SHP77 treated with DMSO at 0.1 percent for 48 hours (cell line): Measurements from ENCODE around the gene ULK1.

Source experiments
- DNase-seq: peaks from one replicate; lab custom pipeline; 2025; lab: John Stamatoyannopoulos, UW

Gene ULK1

DNA sequence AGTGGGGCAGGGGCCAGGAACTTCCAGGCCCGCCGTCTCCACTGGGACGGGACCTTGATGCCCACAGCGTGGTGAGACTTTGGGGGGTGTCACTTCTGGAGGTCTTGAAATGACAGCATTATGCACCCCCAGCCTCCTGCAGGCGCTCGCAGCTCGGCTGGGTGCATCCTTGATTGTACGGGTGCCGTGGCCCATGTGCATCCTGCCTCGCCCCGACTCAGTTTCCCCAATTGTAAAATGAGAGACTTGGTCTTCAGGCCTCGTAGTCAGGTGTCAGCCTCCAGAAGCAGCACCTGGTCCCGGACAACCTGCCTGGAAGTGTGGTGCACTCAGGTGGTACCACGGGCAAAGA is 25.7 kb downstream of the ULK1 start:
- no peak for DNase-seq

DNA sequence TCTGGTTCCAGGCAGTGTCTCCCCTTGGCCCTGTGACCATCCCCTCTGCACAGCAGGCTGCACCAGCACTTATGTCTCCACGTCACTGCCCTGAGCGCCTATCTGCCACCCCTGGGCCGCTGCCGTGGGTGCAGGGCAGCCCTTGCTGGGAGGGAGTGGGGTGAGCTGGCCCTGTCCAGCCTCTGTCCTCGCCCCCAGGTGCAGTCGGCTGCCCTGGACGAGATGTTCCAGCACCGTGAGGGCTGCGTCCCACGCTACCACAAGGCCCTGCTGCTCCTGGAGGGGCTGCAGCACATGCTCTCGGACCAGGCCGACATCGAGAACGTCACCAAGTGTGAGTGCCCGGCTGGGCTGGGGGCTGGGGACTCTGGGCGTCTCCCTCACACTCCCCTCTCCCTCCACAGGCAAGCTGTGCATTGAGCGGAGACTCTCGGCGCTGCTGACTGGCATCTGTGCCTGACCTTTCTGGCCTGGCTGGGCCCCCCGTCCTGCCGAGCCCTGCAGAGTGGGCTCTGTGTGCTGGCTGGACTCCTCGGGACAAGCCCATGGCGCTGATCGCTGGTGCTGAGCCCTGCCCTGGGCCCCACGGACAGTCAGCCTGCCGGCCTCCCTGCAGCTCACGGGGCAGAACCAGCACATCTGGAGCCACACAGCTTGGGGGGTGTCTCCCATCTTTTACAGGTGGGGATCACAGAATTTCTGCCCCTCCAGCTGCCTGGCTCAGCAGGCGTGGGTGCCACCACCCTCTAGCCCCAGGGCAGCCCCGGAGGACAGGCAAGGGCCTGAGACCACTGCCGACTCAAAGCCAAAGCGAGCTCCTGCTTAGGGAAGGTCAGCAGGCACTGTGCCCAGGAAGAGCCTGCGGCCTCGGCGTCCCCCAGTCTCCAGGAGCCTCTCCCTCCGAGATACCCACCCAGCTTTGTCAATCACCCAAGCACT is 26.7 kb downstream of the ULK1 start:
- DNase-seq, result no peak

DNA sequence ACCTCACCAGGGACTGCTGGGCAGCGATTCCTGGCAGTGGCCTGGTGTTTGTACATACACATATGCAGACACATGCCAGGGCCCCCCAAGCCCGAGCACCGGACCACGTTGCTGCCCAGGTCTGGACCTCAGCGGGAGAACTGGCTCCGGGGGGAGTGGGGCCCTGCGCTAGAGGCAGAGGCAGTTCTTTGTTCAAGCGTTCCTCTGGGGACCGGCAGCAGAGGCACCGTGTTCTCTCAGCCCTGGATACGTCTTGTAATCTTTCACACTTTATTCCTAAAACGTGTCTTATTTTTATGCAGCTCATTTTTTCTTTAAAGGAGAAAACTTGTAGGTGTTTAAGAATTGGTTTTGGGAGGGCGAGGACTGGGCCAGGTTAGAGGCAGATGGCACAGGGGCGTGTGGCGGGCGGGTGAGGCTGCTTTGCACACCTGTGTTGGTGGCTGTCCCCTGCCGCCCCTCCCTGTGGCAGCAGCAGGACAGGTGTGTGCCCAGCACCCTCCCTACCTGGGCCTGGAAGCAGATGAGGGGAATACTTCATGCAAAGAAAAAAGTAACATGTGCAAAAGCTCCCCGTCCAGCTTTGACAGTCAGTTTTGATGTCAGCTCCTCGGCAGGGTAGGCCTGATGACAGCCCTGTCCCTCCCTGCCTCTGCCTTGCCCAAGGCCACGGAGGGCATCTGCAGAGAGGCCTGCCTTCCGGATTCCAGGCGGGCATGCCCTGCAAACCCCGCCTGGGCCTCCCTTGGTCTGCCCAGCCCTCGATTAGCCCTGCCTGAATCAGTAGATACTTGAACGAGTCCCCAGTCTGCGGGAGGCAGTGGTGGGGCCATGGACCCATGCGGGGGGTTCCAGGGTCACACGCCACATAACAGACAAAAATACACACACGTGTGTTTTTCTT is 27.7 kb downstream of the ULK1 start:
- DNase-seq, result no peak

DNA sequence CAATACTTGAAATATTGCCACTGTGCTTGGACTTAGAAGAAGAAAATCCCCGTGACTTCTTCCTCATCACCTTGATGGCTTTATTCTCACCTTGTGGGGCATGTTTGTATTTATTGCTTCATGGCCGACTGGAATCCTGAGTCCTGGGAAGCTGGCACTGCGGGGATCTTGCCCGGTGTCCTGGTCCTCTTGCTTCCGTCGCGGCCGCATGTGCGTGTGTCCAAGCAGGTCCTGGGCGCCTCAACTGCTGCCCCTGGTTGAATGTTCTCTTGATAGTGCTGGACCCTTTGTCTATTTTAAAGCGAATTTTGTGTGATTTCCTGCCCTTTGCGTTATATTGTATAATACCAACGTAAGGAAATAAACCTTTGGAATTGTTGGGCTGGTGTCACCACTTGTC is 28.4 kb downstream of the ULK1 start:
- DNase-seq, result no peak

DNA sequence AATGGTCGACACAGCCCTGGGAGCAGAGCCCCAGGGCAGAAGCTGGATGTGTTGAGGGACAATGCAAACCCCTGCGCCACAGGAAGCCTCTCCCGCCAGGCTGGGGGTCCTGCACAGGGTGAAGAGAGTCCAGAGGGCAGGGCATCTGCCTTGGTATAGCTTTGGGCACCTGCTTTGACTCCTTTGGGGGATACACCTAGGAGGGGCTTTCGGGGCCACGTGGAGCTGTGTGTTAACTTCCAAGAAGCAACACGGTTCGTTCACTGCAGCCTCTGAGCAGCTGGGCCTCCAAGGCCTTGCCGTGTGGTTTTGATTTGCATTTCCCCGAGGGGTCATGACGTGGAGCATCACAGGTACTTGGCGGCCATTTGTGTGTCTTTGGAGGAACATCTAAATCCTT is 28.8 kb downstream of the ULK1 start:
- no peak for DNase-seq

DNA sequence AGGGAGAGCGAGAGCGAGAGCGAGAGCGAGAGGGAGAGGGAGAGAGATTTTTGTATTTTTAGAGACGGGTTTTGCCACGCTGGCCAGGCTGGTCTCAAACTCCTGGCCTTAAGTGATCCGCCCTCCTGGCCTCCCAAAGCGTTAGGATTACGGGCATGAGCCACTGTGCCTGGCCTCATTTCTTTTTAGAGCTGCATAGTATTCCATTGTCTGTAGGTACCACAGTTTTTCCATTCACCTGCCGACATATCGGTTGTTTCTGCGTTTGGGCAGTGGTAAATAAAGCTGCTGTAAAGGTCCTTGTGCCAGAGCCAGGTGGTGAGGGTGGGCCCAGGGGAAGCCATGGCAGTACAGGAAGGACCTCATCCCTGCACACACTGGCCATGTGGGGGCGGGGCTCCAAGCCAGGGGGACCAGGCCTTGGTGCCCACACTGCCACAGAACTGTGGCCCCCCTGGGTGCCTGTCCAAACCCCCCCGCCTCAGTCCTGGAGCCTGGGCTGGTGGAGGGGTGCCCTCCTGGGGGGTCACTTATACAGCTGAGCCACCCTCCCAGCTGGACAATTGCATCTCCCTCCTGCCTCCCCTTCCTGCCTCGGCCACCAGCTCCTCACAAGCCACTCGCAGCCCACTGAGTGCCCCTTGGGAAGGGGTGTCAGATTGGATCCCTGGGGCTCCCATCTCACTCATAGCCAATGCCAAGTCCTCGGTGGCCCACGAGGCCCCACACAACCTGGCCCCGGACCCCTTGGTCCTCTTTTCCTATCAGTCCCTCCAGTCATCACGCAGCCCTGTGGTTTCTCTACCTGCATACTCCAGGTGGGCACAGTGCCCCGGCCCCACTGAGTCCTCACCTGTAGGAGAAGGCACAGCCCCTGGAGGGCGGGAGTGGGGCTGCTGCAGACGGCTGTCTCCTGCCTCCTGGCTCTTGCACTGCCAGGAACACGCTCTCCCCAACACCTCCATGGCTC is 33.0 kb downstream of the ULK1 start:
- no peak for DNase-seq

DNA sequence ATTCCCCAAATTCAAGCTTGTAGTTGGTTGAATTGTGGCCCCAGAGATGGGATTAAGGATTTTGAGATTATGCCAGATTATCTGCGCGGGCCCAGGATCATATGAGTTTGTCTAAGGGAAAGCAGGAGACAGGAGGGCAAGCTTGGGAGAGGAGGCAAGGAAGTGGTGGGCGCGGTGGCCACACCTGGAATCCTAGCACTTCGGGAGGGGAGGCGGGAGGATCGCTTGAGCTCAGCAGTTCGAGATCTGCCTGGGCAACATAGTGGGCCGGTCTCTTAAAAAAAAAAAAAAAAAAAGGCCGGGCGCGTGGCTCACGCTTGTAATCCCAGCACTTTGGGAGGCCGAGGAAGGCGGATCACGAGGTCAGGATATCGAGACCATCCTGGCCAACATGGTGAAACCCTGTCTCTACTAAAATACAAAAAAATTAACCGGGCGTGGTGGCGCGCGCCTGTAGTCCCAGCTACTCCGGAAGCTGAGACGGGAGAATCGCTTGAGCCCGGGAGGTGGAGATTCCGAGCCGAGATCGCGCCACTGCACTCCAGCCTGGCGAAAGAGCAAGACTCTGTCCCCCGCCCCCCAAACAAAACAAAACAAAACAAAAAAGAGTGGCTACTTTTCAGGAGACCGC is 33.8 kb downstream of the ULK1 start:
- no peak for DNase-seq

DNA sequence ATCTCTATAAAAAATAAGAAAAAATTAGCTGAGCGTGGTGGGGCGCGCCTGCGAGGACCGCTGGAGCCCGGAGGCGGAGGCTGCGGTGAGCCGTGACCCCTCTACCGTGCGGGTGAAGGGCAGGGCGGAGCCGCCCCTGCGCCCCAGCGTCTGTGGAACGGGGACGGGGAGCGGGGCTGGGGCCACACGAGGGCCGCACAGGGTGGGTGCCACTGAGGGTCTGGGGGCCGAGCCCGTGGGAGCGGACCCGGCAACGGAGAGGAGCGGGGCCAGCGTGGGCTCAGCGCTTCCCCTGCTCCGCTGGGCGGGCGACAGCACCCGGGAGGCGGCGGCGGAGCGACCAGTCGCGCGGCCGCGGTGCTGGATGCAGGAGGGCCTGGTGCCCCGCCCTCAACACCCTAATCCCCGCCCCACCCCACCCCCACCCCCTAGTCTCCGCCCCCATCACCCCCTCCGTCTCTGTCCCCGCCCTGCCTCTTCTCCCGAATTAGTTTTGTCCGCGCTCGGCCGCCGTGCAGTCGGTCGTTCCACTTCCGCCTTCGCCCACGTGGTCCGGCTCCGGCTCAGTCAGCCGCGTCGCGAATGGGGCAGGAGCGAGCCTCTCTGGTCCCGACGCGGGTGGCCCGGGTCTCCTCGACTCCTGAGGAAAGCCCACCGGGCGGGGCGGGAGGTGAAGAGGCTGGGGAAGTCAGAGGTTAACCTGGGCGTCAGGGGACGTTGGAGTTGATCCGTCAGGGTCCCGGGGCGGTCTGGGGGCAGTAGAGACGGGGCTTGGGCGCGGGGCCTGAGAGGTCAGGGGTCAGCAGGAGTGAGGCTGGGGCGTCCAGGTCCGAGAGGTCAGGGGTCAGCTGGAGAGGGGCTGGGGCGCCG is 34.5 kb downstream of the ULK1 start, which contains the start of gene PUS1:
PUS1 (plus strand) TSS at position 566 of the 870 bp plus-strand sequence. CDS start 447 bp downstream, outside the sequence.
- DNase-seq, result peak; percentile 81

DNA sequence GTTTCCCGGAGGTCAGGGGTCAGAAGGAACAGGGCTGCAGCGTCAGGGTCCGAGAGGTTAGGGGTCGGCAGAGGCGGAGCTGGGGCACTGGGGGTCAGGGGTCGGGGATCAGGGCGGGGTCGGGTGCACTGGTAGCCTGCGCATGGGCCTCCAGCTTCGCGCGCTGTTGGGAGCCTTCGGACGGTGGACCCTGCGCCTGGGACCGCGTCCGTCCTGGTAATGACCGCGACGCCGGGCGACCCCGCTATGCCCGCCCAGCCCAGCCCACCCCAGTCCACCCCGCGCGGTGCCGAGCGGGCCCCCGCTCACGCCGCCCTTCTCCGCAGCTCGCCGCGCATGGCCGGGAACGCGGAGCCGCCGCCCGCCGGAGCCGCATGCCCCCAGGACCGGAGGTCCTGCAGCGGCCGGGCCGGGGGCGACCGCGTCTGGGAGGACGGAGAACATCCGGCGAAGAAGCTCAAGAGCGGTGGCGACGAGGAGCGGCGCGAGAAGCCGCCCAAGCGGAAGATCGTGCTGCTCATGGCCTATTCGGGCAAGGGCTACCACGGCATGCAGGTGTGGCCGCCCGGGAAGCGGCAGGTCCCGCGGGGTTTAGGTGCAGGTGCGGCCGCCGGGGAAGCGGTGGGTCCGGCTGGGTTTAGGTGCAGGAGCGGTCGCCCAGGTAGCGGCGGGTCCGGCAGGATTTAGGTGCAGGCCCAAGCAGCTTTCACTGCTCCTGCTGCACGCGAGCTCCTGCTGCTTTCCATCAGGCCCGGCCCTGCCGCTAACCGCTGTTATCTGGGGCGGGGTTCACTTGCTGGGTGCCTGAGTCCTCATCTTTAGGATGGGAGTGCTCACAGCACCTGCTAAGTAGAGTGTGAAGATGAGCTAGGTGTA is 35.4 kb downstream of the ULK1 start:
- no peak for DNase-seq

DNA sequence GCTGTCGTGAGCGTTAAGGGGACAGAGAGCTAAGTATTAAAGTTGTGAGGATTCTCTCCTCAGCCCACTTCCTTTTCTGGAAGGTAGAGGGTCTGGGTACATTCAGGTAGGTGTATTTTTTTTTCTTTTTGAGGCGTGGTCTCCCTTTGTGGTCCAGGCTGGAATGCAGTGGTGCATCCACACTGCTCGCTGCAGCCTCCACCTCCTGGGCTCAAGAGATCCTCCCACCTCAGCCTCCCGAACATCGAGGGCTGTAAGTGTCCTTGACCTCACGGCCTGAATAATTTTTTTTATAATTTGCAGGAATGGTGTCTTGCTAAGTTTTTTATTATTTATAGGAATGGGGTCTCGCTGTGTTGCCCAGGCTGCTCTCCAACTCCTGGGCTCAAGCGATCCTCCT is 36.1 kb downstream of the ULK1 start:
- no peak for DNase-seq

DNA sequence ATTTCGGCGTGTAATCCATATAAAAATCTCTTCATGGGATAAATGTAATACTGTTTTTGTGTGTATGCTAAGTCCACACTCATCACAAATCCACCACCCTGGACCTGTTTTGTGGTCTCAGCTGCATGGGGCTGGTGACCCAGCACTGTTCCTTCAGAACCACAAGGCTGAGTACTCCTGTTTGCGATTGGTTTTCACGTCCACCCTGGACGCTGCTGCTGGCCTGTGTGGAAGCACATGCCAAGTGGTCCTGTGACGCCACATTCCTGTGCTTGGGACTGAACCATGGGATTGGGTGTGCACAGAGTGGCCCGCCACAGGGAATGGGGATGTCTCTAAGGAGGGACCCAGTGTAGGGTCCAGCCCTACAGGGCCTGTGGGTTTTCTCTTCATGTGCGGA is 39.0 kb downstream of the ULK1 start:
- DNase-seq, result no peak

DNA sequence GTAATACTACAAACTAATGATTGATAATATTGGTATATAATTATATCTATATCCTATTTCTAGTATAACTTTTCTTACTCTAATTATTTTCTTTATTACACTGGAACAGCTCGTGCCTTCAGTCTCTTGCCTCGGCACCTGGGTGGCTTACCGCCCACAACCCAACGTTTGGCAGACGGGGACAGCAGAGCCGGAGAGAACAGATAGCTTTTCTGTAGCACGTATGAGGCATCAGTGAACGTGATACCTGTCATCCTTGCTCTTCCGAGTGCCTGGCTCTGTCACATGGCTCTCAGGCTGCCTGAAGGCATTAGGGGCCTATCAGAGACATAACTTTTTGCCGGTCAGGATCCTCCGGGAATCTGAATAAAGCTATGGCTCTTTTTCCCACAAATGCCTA is 40.1 kb downstream of the ULK1 start:
- DNase-seq, result no peak

DNA sequence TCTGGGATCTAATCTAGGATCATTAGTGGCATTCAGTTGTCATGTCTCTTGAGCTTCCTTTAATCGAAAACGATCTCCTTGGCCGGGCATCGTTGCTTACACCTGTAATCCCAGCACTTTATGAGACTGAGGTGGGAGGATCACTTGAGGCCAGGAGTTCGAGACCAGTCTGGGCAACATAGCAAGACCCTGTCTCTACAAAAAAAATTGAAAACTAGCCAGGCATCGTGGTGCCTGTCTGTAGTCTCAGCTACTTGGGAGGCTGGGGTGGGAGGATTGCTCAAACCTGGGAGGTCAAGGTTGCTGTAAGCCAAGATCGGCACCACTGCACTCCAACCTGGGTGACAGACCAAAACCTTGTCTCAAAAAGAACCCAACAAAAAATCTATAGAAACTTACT is 43.7 kb downstream of the ULK1 start:
- no peak for DNase-seq

DNA sequence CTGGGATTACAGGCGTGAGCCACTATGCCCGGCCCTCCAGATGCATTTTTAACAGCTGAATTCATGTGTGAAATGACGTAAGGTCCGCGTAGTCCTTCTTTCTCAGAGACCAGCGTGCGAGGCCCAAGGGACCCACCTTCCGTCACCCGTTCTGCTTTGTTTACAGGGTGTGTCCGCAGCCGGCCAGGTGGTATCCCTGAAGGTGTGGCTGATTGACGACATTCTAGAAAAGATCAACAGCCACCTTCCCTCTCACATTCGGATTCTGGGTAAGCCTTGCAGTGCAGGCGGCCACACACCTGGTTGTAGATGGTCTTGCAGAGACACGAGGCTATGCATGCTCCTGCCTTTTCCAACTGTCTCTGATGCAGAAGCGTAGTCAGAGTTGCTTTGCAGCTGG is 44.6 kb downstream of the ULK1 start:
- DNase-seq, result no peak

DNA sequence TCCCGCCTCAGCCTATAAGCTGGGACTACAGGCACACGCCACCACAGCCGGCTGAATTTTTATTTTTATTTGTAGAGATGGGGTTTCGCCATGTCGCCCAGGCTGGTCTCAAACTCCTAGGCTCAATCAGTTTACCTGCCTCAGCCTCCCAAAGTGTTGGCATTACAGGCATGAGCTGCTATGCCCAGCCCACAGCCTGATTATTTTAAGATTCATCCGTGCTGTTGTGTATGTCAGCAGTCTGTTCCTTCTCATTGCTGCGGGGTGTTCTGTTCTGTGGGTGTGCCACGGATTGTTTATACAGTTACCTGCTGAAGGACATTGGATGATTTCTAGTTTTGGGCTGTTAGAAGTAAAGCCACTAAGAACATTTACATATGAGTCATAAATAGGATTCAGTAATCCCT is 45.7 kb downstream of the ULK1 start:
- DNase-seq, result no peak

DNA sequence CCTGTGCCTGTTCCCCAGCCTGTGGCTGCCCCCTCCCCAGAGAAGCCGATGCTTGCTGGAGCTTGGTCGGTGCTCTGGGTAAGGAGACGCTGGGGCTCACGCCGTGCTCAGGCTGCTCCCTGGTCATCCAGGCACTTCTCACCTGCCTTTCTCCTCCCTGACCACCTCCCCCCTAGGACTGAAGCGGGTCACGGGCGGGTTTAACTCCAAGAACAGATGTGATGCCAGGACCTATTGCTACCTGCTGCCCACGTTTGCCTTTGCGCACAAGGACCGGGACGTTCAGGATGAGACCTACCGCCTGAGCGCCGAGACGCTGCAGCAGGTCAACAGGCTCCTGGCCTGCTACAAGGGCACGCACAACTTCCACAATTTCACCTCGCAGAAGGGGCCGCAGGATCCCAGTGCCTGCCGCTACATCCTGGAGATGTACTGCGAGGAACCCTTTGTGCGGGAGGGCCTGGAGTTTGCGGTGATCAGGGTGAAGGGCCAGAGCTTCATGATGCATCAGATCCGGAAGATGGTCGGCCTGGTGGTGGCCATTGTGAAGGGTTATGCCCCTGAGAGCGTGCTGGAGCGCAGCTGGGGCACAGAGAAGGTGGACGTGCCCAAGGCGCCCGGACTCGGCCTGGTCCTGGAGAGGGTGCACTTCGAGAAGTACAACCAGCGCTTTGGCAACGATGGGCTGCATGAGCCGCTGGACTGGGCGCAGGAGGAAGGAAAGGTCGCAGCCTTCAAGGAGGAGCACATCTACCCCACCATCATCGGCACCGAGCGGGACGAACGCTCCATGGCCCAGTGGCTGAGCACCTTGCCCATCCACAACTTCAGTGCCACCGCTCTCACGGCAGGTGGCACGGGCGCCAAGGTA is 46.9 kb downstream of the ULK1 start:
- DNase-seq, result no peak

DNA sequence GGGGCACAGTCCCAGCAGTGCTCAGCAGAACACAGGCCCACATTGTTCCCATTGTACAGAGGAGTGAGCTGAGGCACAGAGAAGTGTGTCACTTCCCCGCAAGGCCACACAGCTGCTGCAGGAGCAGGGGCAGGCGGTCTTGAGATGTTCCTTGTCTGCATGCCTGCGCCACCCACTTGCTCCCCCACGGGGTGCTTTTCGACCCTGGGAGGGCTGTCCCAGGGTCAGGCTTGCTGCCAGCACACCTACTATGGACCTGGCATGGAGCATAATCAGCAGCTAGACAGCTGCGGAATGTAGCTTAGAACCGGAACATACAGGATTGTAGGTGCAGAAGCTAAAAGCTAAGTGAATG is 47.5 kb downstream of the ULK1 start:
- no peak for DNase-seq

DNA sequence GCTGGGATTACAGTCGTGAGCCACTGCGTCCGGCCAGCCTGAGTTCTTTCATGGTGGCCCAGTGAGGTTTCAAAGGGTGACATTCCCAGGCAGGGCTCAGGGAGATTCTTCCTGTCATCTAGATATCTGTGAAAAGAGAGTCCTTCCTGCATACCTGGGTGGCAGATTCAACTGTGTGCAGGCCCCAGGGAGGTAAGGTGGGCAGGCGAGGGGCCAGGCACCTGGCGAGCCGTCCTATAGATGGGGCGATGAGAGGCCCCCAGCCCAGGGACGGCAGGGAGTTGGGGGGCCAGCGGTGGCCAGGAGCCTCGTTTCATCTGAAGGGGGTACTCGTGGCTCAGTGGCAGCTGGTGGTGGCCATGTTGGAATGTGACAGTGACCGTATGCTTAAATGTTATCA is 48.2 kb downstream of the ULK1 start:
- DNase-seq, result no peak
